HuH-7 (cell line): ENCODE measurements around the gene STRA6.
"Not testable (repeated sequence)": the region's sequence is repeated elsewhere in the genome, so short reads cannot be mapped to it uniquely, and the experiment has no call there.

Source experiments
- DNase-seq: peaks from one replicate; pipeline ENCODE4 v3.0.0; 2011; ENCODE audit warnings: low spot score

Gene STRA6

GRCh38 chr15:74160390-74160789 is 42.2 kb downstream of the STRA6 start:
- DNase-seq, result not testable (repeated sequence)

- no peak for DNase-seq
Observed at GRCh38 chr15:74159773-74160172, 42.8 kb downstream of the STRA6 start.

- no peak for DNase-seq
Observed at GRCh38 chr15:74158855-74159650, 43.5 kb downstream of the STRA6 start.

GRCh38 chr15:74157868-74158827 is 44.4 kb downstream of the STRA6 start:
- DNase-seq, result no peak

GRCh38 chr15:74156678-74157411 is 45.7 kb downstream of the STRA6 start:
- DNase-seq, result no peak

- no peak for DNase-seq
Observed at GRCh38 chr15:74155766-74156417, 46.7 kb downstream of the STRA6 start.

GRCh38 chr15:74147051-74147450 is 55.5 kb downstream of the STRA6 start:
- no peak for DNase-seq

GRCh38 chr15:74146277-74146800 is 56.2 kb downstream of the STRA6 start:
- no peak for DNase-seq

- no peak for DNase-seq
Observed at GRCh38 chr15:74144153-74144775, 58.3 kb downstream of the STRA6 start.

GRCh38 chr15:74141591-74141990 is 61.0 kb downstream of the STRA6 start:
- no peak for DNase-seq

- DNase-seq, result no peak
Observed at GRCh38 chr15:74138642-74139041, 63.9 kb downstream of the STRA6 start.

GRCh38 chr15:74137537-74137894 is 65.1 kb downstream of the STRA6 start:
- DNase-seq, result no peak

- DNase-seq, result no peak
Observed at GRCh38 chr15:74136814-74137536, 65.6 kb downstream of the STRA6 start.

- no peak for DNase-seq
Observed at GRCh38 chr15:74136540-74136813, 66.1 kb downstream of the STRA6 start.

GRCh38 chr15:74135041-74135565 is 67.5 kb downstream of the STRA6 start:
- no peak for DNase-seq

- no peak for DNase-seq
Observed at GRCh38 chr15:74134387-74135027, 68.1 kb downstream of the STRA6 start.

- DNase-seq, result no peak
Observed at GRCh38 chr15:74133694-74134386, 68.7 kb downstream of the STRA6 start.

- DNase-seq, result no peak
Observed at GRCh38 chr15:74132681-74133651, 69.6 kb downstream of the STRA6 start.
